HG03565 (cell line): ENCODE results near the gene BCAN.

Experiments used
- ATAC-seq: cut with Tn5 transposase; IDR thresholded peaks from one replicate; pipeline ENCODE4 v1.9.1; 2021; ENCODE audit warnings: mild to moderate bottlenecking, moderate library complexity; ENCODE audit not compliant: unreplicated experiment

Gene BCAN

DNA sequence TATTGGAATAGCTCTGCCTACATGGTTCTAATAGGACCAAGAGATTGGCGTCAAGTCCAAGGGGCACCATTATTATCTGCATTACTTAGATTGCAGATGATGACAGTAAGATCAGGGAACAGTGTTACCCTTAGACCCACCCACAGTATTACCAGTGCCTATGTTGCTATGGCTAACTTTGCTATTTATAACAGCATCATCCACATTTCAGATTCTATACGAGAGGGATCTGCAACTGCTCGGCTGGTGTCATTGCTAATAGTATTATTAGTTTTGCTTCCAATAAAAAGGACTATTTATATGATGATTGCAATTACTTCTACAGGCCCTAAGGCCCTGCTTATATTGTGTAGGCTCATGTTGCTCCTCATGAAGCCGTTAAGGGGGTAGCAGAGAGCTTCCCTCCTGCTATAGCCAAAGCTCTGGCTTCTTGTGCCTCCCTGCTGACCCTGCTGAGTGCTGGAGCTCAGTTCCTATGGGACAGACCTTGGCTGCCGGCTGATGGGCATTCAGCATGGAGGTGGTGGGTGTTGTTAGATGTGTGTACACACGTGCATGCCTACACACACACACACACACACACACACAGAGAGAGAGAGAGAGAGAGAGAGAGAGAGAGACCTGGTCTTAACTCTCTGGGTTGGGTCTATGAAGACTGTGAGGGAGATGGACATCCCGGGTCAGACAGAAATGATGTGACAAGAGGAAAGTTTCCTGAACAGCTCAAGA, 1.3 kb downstream of the BCAN start:
- no peak for ATAC-seq

DNA sequence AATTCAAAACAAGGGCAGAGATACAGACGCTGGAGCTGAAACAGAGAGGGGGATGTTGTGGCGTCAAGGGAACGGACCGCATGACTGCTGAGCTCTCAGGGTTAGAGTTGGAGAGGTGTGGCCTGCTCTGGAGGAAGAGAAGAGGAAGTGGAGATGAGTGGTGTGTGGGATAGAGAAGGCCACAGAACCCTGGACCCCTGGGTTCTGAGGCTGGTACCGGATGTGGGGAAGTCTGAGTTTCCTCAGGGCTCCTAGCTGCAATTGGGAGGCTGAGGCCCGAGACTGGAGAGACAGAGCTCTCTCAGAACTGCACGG, 1.8 kb downstream of the BCAN start:
- no peak for ATAC-seq

DNA sequence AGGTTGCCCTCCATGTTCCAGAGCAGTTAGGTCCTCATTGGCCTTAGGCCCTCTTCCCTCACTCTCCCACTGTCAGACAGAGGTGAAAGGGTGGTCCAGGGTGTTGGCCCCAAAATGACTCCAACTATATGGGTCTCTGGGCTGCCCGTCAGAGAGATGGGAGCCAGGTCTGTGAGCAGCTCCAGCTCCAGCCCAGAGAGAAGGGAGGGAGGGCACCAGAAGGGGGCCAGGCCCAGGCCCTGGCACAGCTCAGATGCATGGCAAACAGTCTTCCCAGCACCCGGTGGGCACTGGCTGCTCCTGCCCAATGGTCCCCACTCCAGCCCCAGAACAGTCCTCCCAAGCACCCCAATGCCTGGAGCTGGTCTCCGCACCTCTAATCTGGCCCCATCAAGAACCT, 2.2 kb downstream of the BCAN start:
- ATAC-seq = no peak

DNA sequence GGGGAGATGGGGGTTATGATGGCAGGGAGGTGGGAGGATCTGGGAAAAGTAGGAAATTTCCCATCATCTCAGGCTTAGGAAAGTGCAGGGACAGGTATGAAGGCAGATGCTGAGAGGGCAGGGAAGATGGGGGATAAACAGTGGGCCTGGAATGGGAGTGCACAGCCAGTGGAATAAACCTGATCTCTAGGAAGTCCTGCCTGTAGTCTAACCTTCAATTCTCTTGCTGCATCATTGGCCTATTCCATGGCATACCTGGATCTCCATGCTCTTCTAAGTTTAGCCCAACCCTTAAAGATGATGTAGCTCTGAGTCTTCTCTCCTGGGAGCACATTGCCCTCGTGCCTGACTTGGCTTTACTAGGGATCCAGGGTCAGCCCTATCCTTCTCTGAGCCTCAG, 2.7 kb downstream of the BCAN start:
- no peak for ATAC-seq

DNA sequence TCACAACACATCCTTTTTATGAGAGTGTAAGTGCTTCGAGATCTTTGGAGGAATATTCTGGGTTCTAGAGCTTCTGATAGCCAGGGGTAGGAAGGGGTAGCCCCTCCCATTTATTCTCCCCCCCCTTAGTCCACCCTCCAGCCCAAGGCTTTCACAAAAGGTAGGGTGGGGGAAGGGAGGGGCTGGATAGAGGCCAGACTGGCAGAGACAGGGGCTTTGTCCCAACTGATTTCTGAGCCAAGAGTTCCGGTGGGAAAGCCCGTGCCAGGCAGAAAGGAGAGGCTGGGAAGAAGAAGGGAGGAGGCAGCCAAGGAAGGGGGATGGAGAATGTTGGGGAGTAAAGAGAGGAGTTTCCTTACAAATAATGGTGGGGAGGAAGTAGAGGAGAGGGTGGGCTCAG, 3.1 kb downstream of the BCAN start:
- ATAC-seq = no peak

DNA sequence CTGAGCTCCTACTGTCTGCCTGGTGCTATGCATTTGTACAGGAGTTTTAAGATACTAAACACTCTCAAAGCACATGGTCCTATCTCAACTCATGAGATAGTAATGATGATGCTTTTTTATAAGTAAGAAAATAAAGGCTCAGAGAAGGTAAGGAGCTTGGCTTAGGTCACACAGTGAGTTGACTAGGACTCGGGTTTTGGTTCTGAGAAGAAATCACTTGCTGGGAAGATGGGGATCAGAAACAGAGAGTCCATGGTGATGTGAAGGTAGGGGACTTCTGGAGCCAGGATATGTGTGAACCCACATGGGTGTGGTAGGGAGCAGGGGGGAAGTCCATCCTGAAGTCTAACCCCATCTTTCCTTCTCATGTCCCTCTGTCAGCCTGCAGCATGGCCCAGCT, 3.7 kb downstream of the BCAN start:
- no peak for ATAC-seq

DNA sequence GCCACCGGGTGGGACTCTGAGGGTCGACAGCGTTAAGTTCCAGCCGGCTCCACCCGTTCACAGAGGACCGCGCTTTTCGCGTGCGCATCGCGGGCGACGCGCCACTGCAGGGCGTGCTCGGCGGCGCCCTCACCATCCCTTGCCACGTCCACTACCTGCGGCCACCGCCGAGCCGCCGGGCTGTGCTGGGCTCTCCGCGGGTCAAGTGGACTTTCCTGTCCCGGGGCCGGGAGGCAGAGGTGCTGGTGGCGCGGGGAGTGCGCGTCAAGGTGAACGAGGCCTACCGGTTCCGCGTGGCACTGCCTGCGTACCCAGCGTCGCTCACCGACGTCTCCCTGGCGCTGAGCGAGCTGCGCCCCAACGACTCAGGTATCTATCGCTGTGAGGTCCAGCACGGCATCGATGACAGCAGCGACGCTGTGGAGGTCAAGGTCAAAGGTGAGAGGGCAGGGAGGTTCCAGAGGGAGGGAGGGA, 4.9 kb downstream of the BCAN start:
- no peak for ATAC-seq

DNA sequence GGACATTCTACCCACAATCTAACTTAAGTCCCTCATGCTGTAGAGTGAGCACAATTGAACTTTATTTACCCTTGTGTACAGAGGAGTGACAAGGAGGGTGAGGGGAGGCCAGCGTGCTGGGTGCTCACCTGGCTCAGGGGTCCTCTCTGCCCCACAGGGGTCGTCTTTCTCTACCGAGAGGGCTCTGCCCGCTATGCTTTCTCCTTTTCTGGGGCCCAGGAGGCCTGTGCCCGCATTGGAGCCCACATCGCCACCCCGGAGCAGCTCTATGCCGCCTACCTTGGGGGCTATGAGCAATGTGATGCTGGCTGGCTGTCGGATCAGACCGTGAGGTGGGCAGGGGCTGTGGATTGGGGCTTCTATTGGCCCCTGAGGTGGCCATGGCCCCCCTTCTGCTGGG, 5.4 kb downstream of the BCAN start:
- no peak for ATAC-seq

DNA sequence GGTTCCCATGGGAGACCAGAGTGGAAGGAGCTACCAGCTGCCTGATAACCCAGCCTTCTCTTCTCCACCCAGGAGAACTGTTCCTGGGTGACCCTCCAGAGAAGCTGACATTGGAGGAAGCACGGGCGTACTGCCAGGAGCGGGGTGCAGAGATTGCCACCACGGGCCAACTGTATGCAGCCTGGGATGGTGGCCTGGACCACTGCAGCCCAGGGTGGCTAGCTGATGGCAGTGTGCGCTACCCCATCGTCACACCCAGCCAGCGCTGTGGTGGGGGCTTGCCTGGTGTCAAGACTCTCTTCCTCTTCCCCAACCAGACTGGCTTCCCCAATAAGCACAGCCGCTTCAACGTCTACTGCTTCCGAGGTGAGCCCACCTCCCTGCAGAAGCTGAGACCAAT, 6.6 kb downstream of the BCAN start:
- no peak for ATAC-seq

DNA sequence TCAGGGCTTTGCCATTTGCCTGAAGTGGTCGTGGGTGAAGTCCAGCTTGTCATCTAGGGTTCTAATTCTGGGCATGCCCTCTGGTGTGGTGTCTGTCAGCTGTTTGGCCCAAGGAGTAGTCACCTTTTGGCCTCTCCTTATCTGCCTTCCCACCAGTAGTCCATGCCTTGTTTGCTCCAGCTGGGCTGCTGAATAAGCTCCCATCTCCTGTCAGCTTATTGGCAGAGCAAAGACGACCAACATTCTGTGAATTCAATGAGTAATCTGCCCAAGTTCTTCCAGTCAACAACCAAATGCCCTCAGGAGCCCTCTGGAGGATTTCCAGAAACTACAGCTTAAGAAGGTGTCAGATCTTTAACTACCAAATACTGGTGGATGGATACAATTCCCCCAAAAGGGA, 7.0 kb downstream of the BCAN start:
- no peak for ATAC-seq

DNA sequence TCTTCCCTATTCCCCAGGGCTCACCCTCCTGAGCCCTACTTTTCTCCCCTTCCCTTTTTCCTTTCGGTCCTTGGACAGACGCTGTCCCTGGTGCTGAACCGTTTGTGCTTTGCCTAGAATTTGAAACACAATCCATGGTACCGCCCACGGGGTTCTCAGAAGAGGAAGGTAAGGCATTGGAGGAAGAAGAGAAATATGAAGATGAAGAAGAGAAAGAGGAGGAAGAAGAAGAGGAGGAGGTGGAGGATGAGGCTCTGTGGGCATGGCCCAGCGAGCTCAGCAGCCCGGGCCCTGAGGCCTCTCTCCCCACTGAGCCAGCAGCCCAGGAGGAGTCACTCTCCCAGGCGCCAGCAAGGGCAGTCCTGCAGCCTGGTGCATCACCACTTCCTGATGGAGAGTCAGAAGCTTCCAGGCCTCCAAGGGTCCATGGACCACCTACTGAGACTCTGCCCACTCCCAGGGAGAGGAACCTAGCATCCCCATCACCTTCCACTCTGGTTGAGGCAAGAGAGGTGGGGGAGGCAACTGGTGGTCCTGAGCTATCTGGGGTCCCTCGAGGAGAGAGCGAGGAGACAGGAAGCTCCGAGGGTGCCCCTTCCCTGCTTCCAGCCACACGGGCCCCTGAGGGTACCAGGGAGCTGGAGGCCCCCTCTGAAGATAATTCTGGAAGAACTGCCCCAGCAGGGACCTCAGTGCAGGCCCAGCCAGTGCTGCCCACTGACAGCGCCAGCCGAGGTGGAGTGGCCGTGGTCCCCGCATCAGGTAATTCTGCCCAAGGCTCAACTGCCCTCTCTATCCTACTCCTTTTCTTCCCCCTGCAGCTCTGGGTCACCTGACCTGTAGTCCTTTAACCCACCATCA, 10.4 kb downstream of the BCAN start:
- no peak for ATAC-seq

DNA sequence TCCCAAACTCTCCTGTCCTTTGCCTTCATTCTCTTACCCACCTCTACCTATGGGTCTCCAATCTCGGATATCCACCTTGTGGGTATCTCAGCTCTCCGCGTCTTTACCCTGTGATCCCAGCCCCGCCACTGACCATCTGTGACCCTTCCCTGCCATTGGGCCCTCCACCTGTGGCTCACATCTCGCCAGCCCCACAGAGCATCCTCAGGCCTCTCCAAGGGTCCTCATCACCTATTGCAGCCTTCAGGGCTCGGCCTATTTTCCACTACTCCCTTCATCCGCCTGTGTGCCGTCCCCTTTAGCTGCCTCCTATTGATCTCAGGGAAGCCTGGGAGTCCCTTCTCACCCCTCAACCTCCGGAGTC, 11.1 kb downstream of the BCAN start:
- no peak for ATAC-seq

DNA sequence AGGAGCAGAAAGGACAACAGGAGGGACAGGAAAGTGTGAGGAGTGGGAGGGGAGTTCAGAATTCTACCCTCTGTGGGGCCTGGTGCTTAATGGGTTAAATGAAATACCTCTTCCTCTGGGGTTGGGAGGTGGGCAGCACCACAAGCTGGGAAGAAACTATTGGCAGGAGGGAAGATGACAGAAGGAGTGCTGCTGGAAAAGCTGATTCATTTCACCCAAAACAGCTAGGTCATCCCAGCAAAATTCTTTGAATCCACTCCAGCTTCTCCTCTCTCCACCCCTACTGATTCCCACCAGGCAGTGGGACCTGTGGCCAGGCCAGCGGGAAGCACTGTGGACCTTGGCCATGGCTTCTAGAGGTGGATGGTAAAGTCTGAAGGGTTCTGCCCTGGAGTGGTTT, 12.8 kb downstream of the BCAN start:
- no peak for ATAC-seq

DNA sequence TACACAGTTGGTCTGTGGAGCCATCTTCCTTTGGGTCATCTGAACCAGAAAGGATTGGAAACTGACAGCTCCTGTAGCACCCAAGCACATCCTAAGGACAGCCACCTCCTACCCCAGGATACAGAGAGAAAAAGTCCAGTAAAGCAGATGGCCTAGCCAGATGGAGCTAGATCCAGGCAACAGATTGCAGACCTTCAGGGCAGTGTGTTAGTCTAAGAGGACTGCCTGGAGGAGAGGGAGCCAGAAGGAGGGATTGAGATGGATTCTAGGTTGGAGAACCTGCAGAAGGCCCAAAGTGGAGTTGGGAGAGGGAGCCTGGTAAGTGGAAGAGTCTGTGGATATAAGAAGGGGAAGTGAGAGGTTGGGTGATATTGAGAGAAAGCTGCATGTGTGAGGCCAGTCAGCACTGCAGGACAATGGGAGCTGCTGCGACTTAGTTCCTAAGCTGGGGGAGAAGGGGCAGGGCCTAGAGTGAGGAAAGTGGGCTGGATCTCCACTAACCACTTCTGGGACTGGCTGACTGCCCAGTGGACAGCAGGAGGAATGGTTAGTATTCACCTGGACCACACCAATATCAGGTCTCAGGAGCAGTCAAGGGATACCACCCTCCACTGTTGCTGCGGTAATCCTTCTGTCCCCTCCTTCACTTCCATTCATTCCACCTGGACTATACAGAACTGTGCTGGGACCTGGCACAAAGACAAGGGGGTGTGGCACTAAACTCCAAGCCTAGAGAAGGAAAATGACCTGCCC, 13.4 kb downstream of the BCAN start:
- ATAC-seq = no peak

DNA sequence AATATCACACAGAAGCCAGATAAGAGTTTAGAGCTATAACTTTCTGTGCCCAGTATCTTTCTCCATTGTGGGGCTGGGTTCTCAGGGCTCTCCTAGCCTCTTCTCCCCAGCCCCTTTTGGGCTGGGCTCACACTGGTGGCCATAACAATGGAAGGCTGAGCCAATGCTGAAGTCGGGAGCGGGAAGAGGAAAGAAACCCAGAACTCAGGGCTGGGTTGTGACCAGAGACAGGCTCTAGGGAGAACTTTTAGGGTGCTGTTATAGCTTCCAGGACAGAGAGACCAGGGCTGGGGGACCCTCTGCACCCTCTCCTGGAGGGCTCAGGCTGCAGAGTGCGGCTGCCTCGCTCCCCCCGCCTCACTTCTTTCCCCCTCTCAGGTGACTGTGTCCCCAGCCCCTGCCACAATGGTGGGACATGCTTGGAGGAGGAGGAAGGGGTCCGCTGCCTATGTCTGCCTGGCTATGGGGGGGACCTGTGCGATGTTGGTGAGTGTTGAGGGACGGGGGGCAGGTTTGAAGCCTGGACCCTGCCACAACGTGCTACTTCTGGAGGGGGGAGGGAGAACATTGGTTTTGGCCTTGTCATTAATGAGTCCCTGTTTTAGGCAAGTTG, 14.1 kb downstream of the BCAN start:
- ATAC-seq = no peak

DNA sequence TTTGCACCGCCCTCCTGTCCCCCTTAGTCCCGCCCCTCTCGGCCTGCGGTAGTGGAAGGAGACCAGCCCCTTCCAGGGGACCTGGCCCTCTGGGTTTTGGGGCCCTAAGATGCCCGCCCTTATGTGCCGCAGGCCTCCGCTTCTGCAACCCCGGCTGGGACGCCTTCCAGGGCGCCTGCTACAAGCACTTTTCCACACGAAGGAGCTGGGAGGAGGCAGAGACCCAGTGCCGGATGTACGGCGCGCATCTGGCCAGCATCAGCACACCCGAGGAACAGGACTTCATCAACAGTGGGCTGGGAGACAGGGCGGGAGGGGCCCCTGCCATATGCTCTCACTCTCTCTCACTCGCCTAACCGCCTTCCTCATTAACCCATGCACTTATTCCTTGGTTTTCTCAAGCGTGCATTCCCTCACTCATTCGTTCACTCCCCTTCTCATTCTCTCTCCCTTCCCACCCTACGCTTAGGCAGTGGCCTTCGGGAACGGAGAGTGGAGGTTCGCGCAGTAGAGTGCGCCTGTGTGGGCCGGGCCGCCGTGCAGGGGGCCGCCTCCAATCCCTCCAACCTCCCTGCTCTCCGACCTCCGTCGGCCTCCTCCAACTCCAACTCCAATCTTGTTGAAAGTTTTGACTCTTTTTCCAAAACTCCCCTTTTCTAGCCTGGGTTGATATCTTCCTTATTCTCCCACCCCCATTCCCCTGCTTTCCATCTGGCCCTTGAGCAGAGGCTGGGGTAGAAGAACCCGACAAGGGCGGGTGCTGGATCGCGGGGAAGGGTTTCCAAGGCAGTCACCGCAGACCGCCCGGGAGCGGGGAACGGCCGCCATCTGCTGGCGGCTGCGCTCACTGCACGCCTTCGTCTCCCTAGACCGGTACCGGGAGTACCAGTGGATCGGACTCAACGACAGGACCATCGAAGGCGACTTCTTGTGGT, 15.2 kb downstream of the BCAN start:
- no peak for ATAC-seq

DNA sequence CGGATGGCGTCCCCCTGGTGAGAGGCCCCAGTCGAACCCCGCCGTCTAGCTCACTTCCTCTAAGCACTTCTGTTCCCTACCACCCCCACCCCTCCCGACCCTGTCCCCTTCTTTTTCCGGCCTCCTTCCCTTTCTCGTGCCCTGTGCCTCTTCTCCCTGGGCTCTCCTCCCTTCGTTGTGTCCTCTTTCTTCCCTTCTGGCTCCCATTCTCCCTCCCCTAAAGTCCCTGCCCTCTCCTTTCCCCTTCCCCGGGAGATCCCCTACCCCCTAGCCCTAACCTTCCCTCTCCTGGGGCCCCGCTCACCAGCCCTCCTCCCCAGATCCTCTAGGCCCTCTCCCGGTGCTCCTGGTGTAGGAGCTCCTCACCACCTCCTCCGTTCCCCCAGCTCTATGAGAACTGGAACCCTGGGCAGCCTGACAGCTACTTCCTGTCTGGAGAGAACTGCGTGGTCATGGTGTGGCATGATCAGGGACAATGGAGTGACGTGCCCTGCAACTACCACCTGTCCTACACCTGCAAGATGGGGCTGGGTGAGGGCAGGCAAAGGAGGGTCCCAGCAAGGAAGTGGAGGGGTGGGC, 15.9 kb downstream of the BCAN start:
- no peak for ATAC-seq

DNA sequence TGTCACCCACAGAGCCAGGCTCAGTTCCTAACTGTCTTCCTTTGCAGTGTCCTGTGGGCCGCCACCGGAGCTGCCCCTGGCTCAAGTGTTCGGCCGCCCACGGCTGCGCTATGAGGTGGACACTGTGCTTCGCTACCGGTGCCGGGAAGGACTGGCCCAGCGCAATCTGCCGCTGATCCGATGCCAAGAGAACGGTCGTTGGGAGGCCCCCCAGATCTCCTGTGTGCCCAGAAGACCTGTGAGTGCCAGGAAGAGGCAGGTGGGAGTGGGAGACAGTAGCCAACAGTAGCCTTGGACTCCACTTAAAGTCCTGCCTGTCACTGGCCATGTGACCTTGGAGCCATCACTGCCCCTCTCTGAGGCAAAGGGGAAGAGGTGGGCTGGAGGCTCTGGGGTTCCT, 16.6 kb downstream of the BCAN start:
- no peak for ATAC-seq

DNA sequence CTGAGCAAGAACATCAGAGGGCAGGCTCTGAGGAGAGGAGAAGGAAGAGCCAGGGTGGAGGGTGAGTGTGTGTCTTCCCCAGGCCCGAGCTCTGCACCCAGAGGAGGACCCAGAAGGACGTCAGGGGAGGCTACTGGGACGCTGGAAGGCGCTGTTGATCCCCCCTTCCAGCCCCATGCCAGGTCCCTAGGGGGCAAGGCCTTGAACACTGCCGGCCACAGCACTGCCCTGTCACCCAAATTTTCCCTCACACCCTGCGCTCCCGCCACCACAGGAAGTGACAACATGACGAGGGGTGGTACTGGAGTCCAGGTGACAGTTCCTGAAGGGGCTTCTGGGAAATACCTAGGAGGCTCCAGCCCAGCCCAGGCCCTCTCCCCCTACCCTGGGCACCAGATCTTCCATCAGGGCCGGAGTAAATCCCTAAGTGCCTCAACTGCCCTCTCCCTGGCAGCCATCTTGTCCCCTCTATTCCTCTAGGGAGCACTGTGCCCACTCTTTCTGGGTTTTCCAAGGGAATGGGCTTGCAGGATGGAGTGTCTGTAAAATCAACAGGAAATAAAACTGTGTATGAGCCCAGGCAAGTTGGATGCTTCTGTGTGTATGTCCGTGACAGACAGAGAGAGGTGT, 17.1 kb downstream of the BCAN start:
- no peak for ATAC-seq

DNA sequence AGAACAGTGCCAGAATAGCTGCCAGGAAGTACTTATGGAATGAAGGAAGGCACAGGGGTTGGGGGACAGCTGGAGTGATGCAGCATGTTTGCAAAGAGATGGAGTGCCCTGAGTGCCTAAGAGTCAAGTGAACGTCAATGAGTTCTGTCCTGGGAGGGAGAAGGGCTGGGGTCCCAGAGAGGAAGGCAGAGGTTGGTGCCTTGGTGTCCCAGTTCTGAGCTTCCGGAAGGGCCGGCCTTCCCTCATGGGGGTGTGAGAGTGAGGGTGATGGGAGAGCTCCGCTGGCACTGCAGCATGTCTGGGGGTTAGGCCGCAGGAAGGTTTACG, 17.7 kb downstream of the BCAN start:
- ATAC-seq = no peak
